ENCODE data around the gene C1QL2.

Gene C1QL2

DNA sequence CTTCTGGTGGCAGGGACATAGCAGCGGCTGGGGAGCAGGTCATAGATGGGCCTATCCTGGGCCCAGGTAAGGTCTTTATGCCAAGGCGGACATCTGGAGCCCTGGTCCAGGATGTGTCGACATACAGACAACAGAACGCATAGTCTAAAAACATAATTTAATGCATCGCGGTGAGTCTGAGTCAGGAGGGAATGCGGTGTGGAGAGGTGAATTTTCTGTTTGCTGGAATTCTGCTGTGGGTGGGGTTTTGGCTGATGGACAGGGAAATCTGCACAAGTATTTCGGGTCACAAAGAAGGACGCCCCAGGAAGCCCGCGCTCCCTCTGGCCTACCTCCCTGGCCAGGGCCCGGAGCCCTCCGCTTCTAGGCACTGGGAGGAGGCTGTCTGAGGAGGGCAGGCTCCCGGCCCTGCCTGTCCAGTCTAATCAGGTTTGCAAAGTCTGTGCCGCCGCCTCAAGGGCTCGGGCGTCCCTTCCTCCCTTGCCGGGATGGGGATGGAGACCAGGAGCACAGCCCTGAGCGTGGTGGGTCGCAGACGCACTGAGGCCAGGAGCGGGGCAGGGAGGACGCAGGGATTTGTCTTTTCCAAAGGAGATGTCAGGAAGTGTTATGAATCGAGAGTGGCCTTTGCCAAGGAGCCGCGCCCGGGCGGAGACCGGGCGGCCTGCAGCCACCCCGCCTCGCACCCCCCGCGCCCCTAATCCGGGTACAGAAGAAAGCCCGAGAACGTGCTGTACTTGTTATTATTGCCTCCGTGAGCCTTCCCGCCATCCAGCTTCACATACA is 2.3 kb downstream of the C1QL2 start:
- no peak overlapping the region for H3K27ac ChIP-seq
- TF ChIP-seq ZFX (IDR thresholded peaks at IDR 0.05; ENCODE audit: borderline replicate concordance) = no peak
- TF ChIP-seq, protein P1, sequence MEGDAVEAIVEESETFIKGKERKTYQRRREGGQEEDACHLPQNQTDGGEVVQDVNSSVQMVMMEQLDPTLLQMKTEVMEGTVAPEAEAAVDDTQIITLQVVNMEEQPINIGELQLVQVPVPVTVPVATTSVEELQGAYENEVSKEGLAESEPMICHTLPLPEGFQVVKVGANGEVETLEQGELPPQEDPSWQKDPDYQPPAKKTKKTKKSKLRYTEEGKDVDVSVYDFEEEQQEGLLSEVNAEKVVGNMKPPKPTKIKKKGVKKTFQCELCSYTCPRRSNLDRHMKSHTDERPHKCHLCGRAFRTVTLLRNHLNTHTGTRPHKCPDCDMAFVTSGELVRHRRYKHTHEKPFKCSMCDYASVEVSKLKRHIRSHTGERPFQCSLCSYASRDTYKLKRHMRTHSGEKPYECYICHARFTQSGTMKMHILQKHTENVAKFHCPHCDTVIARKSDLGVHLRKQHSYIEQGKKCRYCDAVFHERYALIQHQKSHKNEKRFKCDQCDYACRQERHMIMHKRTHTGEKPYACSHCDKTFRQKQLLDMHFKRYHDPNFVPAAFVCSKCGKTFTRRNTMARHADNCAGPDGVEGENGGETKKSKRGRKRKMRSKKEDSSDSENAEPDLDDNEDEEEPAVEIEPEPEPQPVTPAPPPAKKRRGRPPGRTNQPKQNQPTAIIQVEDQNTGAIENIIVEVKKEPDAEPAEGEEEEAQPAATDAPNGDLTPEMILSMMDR (IDR thresholded peaks at IDR 0.05) = no peak

DNA sequence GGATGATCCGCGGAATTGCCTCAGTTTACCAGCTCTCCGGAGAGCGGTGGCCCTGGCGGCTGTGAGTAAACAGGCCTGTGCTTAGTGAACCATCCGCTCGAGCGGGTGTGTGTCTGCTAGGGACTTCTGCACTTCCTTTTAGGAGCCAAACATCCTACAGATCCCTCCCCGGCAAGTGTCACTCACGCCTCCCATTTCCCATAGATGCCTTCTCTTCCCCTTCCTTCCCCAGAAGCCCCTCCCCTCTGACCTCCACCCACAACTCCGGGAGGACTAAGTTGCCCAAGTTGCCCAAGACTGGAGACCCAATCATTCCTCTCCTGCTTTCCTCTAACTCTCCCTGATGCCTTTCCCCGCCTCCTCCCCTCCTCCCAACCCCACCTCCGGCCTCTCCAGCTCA is 2.9 kb downstream of the C1QL2 start:
- no peak overlapping the region for H3K27ac ChIP-seq
- TF ChIP-seq ZFX (IDR thresholded peaks at IDR 0.05; ENCODE audit: borderline replicate concordance) = no peak
- TF ChIP-seq, protein P1 (IDR thresholded peaks at IDR 0.05) = no peak

DNA sequence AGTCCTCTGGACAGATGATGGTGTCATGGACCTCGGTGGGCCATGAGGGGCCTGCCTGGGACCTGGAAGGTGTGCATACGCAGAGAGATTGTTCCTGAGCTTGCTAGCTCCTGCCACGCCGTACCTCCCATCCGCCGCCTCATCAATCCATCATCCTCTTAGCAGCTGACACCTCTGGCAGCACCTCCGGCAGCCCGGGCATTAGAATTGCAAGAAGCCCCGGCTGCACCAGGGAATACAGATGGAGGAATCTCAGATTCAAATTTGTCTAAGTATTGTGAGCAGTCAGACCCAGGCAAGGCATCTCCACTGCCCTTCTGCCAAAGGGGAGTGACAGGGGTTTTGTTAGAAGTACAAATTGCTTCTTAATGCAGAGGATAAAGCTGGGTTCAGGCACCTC is 4.5 kb downstream of the C1QL2 start:
- TF ChIP-seq ZFX (IDR thresholded peaks at IDR 0.05; ENCODE audit: borderline replicate concordance) = no peak
- TF ChIP-seq, protein P1 (IDR thresholded peaks at IDR 0.05) = no peak
- no peak overlapping the region for H3K27ac ChIP-seq

DNA sequence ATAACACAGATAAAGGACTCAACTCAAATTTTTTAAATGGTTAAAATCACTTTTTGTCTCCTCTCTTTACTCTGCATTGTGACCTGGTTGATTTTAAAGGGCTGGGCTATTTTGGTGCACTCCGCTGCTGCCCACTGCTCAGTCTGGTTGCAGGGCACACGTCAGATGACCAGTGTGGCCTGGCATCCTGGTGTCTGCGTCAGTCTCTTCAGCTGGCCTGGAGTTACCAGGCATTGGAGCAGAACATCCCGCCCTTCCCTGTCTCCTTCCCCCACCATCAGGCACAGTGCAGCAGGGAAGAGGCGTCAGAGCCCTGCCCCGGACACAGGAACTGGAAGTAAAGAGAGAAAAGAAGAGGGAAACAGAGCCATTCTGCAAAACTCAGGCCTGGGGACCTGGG is 8.9 kb downstream of the C1QL2 start:
- no peak overlapping the region for H3K27ac ChIP-seq
- TF ChIP-seq ZFX (IDR thresholded peaks at IDR 0.05; ENCODE audit: borderline replicate concordance) = no peak
- TF ChIP-seq, protein P1 (IDR thresholded peaks at IDR 0.05) = no peak

DNA sequence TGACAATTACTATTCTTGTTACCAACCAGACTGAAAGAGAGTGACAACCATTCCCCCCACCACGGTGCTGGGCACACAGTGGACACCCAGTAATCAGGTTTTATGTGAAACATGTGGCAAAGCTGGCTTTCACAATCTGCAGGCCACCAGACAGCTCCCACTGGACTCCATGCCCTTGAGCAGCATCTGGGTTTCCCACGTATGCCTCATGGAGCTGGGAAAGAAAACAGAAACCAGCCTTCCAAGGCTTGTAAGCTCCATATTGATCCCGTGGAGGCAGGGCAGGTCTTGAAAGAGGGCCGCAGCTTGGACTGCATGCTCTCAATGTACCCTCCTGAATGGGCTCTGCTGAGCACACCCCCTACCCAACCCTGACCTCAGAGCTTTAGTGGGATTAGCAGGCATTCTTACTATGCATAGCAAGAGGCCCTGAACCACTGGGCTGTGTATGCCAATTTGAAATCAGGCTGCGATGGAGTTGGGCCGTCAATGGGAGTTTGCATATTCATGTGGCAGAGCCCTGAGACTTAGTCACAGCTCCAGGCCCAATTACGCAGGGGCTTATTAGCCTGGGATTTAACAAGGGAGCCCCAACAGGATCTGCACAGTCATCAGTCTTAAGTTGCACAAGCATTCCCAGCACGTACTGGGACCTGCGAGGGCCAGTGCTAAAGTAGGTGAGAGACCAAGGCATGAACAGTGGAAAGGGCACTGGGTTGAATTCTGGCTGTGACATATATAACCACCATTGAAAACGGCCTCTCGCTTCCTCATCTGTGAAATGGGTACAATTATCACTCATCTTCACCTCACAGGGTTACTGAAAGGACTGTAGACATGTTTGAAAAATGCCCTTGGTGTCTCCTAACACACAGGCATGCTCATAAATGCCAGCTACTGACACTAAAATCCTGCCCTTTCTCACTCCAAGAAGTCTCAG is 10.5 kb downstream of the C1QL2 start:
- no peak for TF ChIP-seq ZFX (IDR thresholded peaks at IDR 0.05; ENCODE audit: borderline replicate concordance)
- TF ChIP-seq, protein P1 (IDR thresholded peaks at IDR 0.05) = no peak
- H3K27ac ChIP-seq = no peak overlapping the region

DNA sequence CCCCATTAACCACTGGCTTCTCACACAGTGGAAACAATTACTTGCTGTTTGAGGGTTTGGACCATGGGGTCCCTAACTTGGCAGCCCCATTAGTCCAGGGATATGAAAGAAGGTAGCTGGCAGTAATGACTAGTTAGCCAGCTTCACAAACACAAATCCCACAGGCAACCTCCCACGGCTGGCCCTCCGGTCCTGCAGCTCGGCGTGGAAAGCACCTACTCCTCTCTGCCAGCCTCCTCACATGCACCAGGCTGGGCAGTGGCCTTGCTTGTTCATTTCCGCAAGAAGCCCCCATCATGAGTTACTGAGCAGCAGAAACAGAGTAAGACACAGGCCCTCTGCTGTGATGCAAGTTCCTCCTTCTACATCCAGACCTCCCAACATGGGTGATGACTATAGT is 13.7 kb downstream of the C1QL2 start:
- TF ChIP-seq, protein P1 (IDR thresholded peaks at IDR 0.05) = no peak
- no peak for TF ChIP-seq ZFX (IDR thresholded peaks at IDR 0.05; ENCODE audit: borderline replicate concordance)
- H3K27ac ChIP-seq = no peak overlapping the region

Data from 22Rv1 (cell line).